Suppressor macrophage (primary cell): ENCODE data around the gene PARD3B.

Experiments used
- DNase-seq, 4 experiments: peaks; one replicate each; pipeline ENCODE4 v3.0.0-alpha.2; 2020 to 2022

PARD3B gene

DNA sequence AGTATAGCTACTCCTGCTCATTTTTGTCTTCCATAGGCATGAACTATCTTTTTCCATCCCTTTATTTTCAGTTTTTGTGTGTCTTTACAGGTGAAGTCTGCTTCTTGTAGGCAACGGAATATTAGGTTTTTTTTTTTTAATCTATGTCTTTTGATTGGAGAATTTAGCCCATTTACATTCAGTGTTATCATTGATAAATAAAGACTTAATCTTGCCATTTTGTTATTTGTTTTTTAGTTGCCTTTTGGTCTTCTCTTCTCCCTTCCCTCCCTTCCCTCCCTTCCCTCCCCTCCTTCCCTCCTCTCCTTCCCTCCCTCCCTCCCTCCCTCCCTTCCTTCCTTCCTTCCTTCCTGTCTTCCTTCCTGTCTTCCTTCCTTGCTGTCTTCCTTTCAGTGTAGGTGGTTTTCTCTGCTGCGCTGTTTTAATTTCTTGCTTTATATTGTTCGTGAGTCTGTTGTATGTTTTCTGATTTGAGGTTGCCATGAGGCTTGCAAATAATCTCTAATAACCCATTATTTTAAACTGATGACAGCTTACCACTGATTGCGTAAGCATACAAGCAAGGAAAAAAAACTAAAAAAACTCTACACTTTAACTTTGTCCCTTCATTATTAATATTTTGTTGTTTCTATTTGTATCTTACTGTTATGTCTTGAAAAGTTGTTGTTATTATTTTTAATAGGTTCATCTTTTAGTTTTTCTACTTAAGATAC, 353.8 kb downstream of the PARD3B start:
- DNase-seq = no peak

DNA sequence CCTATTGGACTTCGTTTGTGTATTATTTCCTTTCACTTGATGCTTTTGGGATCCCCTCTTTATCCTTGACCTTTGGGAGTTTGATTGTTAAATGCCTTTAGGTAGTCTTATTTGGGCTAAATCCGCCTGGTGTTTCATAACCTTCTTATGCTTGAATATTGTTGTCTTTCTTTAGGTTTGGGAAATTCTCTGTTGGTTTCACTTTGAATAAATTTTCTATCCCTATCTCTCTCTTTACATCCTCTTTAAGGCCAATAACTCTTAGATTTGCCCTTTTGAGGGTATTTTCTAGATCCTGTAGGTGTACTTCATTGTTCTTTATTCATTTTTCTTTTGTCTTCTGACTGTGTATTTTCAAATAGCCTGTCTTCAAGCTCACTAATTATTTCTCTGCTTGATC, 354.7 kb downstream of the PARD3B start:
- no peak for DNase-seq

DNA sequence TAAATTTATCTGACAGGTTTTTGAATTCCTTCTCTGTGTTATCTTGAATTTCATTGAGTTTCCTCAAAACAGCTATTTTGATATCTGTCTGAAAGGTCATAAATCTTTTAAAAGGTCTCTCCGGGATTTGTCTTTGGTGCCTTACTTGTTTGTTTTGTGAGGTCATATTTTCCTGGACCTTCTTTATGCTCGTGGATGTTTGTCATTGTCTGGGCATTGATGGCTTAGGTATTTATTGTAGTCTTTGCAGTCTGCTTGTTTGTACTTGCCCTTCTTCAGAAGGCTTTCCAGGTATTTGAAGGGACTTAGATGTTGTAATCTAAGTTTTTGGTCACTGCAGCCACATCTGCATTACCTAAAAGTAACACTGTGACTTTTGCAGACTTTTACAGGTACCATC, 355.2 kb downstream of the PARD3B start:
- no peak for DNase-seq

DNA sequence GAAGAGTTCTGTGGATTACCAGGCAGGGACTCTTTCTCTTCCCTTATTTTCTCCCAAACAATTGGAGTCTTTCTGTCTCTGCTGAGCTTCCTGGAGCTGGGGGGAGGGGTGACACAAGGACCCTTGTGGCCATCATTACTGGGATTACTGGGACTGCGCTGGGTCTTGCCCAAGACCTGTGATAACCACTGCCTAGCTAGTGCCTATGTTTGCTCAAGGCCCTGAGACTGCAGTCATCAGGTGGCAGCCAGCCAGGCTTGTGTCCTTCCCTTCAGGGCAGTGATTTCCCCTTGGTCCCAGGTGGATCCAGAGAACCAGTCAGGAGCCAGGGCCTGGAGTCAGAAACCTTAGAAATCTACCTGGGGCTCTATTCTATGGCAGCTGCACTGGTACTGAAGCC, 355.6 kb downstream of the PARD3B start:
- no peak for DNase-seq

DNA sequence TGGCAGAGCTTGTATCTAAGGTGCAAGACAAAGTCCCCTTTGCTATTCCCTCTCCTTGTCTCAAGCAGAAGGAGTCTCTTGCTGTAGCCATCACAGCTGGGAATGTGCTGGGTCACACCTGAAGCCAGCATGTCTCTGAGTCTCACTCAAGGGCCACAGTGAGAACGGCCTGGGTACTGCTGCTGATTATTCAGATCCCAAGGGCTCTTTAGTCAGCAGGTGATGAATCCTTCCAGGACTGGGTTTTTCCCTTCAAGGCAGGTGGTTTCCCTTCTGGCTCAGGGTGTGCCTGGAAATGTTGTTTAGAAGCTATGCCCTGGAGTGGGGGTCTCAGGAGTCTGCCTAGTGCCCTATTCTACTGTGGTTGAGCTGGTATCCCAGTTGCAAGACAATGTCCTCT, 356.3 kb downstream of the PARD3B start:
- DNase-seq = no peak

DNA sequence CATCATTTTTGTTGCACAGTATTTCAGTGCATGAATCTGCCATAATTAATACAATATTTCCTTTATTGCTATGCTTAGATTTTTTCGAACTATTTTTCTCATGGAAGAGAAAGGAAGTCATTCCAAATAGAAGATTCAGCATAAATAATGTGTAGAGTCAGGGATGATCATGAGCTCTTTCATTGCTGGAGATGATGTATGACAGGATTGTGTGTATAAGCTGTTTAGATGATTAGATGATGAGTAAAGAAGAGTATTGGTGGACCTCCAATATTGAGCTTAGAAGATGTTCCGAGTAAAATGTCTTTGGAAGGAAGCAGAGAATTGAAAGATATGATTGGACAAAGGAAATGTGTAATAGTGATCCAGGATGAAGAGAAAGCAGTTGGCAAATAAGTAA, 364.5 kb downstream of the PARD3B start:
- no peak for DNase-seq

DNA sequence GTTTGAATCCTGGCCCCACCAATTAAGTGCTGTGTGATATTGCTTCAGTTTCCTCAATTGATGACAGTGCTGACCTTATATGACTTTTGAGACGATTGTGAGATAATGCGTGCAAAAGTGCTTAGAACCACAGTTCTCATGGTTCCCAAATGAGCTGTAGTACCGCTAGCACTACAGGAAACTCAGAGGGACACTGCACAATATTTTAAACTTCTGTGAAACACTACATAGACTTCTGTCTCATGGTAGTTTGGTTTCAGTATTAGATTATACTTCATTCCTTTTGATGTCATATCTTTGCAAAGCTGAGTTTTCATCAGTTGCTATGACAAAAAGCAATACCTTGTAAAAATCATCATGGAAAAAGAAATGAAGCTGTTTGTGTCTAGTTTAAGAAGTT, 368.0 kb downstream of the PARD3B start:
- no peak for DNase-seq

DNA sequence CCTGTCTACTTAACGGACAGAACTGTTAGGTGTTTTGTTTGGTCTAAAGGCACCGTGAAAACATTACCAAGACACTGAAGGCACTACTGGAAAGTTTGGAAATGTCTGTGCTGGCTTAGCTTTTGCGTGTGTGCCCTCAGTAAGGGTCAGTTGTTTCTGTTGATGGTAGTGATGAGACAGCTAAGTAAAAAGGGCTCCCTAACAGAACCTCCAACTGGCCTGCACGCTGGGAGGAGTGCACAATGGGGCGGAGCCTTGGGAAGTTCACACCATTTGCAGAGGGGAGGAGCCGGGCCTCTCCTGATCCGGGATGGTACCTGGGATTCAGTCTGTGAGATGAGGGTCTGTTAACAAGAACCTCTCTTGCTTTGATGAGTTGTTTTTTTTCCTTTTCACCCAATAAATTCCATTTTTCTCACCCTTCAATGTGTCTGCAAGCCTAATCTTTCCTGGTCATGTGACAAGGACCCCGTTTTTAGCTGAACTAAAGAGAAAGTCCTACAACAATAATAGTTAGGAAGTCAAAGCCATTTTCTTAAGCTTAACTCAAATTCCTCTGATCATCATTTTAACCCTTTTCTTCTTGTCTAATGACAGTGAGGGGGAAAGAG, 368.7 kb downstream of the PARD3B start:
- no peak for DNase-seq

DNA sequence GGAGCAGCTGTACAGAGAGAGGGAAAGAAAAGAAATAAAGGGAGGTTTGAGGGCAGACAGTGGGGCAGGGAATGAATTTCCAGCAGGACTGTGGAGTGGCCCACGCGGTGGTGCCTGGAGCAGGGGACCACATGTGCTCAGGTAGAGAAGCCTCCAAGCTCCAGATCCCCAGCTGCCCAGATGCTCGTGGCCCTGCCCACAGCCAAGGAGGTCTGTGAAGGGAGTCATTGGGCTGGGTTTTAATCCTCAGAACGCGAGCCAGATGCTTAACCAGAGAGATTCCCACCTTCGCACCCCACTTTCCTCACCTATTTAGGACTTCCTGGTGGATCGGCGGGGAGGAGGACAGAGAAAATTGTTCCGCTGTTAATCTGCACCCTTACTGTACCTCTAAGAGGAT, 369.4 kb downstream of the PARD3B start:
- no peak for DNase-seq

DNA sequence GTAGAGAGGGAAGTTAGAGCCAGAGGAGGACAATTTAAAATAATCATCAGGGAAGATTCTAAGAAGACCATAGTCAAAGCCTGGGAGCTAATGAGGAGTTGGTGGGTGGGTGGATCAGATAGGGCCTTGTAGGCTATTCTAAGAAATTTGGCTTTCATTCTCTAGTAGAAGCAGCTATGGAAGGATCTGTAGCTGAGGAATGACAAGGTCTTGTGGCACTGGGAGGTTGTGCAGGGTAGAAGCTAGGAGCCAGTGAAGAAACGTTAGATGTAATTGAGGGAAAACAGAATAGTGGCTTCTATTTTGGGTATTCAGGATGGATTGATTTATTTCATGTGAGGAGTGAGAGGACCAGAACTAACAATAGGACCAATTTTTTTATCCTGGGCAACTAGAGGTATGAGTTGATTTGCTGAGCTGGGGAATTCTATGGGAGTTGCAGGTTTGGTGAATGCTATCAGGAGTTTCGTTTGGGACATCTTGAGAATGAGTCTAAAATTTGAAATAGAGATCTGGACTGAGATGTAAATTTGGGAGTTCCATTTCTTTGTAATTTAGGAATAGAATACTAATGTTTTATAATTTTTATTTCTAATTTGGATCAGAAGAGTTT, 371.9 kb downstream of the PARD3B start:
- DNase-seq = no peak

DNA sequence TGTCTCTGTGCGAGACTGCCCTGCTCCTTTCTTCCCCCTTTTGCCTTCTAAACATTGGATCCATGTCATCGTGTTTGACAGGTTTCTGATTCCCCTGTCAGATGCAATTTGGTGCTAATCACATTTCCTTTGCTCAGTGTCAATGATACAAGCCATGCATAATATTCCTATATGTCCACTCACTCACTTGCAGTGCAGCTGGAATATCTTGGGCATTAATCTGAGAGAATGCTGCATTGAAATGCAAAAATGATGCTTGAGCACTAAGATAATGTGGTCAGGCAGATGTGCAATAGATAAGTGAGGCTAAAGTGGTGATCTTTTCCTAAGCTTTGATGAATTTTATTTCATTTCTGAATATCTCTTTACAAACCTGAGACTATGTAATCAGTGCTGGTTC, 375.5 kb downstream of the PARD3B start:
- DNase-seq = no peak

DNA sequence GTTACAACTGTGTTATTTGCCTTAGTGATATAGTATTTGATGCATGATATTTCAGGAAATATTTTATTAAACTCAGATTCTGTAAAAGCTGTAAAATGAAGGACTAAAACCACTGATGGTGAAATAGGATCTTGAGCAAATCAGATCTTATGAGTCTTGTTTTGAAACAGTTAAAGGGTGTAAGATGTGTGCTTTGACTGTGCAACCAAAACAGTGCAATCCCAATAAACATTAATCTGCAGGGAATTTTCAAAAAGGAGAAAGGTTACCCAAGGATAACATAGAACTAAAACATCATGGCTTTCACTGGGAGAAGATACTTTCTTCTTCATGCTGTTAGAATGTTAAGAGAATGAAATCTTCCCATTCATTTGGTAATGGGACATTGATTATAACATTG, 378.7 kb downstream of the PARD3B start:
- no peak for DNase-seq

DNA sequence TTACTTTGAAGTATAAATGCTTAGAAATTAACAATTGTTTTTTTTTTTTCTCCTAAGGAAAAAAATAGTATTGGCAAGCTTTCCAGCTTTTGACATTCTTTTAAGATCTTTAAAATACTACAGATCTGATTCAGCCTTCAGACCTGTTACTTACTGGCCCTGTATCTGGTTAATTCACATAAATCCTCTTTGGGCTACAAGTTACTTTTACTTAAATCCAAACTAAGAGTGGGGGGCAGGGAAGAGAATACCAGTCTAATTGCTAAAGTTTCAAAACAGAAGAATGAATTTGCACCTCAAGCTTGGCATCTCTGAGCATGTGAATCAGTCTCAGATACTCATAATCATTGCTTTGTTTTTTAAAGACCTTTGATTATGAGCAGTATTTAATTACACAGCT, 386.3 kb downstream of the PARD3B start:
- DNase-seq = no peak

DNA sequence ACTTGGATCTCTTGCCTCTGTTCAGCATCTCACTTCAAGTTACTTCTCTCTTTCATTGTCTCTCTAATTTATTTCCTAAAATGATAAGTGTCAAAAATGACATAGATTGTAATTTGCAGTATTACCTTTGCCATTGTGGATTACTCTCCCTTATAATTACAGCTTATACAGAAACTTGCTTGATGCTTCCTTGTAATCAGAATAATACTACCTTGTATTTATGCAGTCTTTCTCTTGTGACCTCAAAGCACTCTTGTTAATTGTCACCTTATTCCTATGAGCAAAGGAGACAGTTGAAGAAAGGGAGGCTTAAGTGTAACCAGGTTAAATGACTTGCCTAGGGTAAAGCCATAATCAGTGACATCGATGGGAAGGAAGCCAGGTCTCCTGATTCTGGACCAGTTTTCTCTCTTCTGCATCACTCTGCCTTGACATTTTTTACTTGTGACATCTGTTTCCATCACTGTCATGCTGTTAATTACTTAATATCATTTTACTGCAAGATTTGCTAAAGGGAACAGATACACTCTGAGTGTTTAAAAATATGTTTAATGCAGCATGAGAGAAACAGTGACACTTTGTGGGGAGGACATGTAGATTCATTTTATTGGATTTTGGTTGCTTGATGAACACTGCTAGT, 388.6 kb downstream of the PARD3B start:
- no peak for DNase-seq

DNA sequence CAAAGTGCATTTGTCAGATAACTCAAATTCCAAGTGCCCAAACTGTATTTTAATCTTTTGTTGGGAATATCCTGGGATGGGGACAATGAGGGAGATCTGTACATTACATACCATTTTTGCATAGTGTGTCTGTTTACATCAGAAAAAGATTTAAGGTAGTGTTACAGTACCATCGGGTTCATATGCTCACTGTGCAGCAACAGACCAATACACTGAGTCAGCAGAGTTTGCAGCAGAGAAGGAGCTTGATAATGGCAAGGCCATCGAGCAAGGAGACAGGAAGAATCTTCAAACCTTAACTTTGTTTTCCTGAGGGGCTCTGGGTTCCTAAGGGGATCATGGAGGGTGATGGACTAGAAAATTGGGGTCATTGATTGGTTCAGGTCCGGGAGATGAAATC, 399.7 kb downstream of the PARD3B start:
- DNase-seq = no peak

DNA sequence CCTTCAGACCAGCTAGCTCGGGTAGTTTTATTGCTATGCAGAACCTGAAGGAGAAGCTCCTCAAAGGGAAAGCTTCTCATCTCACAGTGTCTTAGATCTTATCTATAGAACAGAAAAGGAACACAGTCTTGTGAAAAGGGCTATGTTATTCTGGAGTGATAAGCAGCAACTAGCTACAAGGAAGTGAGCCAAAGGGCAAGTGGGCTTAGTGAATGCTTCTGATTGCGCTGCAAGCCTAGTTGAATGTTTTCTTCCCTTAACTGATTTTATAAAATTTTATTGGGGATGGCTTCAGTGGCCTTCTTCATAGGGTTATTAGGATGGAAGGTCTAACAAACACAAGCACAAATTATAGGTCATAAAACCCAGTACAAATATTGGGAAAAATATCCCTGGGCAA, 400.1 kb downstream of the PARD3B start:
- no peak for DNase-seq

DNA sequence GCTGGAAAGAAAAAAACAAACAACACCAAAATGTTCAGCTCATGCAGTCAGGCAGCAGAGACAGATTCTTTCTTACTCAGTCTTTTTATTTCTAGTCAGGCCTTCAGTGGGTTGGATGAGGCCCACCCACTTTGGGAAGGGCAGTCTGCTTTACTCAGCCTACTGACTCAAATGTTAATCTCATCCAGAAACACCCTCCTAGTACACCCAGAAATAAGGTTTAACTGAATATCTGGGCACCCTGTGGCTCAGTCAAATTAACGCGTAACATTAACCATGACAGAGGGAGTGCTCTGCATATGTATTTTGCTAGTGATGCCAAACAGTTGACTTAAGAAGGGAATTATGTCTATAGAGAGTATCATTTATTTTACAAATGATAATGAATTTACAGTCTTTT, 401.6 kb downstream of the PARD3B start:
- no peak for DNase-seq

DNA sequence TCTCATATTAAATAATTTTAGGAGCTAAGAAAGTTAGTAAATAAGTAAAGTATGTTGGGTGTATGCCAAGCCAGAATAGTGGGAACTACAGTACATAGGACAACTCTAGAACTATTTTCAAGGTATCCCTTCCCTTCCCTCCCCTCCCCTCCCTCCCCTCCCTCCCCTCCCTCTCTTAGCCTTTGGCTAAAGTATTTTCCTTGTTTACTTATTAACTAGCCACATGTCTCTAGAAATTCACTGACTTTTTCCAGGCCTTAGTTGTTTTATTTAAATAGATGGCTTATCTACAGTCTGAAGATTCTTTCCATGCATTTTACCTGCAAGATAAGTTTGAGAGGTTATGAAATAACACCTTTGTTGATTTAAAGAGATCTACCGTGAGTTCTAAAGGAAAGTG, 402.1 kb downstream of the PARD3B start:
- DNase-seq = no peak

DNA sequence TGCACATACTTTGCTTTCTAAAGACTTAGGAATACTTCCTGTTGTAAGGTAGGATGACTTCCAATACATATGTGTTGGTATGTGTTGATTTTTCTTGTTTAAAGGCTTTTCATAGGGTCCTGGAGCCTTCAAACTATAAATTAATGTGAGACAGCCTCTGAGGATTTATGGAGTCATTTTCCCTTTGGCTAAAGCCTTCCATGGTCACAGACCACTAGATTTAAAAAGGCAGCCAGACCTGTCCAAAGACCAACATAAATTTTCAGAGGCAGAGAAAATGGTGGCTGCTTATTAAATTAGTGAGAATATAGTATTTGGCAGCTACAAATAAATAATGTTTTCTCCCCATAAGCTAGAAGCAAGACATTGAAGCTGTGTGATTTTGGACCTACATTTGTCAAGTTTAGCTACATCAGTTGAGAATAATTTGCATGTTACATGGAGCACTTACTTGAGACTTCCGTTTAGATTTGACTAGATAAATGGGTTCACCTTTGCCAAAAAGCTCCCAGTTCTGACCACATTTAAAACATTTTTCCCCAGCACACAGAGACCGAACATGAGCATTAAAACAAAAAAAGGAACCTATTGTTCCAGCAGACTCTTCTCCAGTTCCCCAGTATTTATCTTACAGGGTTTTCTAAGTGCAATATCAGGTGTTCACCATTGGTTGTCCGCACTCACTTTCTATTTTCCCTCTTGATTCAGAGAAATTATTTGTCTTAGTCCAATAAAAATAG, 402.9 kb downstream of the PARD3B start:
- DNase-seq = no peak

DNA sequence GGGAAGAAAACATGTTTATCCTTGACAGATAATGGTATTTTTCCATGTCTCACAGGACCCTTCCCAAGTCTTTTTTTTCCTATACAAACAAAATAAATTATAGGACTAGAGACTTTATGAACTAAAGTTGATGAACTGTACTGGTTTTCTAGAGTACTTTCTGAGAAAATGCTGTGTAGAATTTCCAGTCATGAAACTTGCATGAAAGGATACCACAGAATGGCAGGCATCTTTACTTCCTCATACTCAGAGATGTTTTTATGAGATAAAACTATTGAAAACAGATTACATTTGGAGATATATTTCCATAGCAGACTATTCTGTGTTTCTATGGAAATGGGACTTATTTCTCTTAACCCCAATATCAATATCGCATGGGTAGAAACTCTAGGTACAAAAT, 403.5 kb downstream of the PARD3B start:
- no peak for DNase-seq

DNA sequence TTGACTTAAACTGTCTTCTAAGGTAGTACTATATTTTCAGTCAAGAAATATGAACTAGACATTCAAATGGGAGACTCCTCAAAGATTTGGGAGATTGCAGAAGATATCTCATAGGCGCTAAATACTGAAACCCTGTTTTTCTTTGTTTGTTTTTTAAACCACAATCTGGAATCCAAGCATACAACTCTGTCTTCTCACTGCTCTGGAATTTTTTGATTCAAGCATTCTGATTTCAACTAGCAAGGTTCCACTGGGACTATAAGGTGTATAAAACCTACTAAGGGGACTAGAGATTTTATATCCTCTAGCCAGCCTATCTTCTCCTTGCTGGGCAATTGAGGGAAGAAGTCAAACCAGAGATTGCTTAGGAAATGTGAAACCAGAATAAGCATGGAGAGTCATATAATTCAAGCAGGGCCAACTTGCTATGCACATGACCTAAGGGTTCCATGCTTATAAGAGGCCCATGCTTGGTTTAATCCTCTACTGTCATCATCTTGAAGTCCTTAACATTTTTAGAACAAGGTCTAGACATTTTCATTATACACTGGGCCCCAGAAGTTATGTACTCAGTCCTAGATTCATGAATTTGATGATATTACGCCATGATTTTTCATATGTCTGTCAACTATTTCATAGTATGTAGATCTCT, 405.5 kb downstream of the PARD3B start:
- no peak for DNase-seq

DNA sequence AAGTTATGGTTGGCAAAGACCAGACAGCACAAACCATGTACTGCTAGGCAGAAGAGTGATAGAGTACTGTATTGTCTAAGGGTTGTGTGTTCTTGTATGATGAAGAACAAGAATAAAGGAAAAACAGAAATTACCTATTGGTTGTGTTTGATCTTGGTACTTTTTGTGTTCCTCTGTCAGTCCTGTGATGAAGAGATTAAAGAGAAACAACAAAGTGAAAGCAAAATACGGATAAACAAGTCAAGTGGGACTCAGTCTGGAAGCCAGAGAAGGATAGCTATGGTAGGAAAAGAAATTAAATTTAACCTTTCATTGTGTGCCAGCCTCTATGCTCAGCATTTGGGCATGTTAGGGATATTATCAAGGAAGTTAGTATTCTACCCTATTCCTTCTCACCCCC, 413.1 kb downstream of the PARD3B start:
- DNase-seq = no peak

DNA sequence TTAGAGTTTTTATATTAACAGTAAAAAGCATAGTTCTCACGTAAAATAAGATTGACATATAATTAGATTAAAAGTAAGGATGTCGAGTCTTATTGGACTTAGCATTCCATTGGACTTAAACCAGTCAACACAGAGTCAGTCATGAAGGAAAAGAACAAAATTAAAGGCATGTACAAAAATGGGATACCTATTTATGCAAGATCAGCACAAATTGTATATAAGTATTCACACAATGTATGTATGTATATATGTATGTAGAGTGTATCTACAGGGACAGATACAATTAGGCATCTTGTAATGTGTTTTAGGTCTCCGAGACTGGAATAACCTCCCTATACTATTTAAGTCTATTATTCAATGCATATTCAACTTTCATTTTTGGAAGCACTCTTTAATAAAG, 419.1 kb downstream of the PARD3B start:
- DNase-seq = no peak
